Measurements from ENCODE around the gene IL17RE.

DNA sequence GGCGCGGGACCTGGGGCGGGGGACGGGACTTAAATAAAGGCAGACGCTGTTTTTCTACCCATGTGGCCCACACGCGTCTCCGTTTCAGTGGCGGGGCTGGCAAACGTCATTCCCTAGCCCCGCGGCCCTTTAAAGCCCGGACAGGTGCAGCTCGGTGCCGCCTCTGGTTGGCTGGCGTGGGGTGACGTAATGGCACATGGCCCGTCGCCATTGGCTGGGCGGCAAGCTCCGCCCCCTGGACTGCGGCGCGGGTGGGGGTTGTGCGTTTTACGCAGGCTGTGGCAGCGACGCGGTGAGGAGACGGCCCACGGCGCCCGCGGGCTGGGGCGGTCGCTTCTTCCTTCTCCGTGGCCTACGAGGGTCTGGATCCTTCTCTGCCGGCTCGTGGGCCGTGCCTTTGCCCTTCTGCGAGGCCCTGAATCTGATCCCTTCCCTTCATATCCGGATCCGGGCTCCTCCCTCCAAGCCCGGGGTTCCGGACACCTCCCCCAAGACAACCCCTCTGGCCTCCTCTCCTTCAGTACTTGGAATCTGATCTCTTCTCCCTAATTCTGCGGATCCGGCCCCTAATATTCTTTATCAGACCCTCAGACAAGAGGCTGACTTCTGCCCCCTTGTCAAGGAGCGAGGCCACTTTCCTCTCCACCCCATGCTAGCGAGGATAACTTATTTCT lies 31.1 kb downstream of the IL17RE start, which contains the start of gene CRELD1:
- TF ChIP-seq, protein P1, sequence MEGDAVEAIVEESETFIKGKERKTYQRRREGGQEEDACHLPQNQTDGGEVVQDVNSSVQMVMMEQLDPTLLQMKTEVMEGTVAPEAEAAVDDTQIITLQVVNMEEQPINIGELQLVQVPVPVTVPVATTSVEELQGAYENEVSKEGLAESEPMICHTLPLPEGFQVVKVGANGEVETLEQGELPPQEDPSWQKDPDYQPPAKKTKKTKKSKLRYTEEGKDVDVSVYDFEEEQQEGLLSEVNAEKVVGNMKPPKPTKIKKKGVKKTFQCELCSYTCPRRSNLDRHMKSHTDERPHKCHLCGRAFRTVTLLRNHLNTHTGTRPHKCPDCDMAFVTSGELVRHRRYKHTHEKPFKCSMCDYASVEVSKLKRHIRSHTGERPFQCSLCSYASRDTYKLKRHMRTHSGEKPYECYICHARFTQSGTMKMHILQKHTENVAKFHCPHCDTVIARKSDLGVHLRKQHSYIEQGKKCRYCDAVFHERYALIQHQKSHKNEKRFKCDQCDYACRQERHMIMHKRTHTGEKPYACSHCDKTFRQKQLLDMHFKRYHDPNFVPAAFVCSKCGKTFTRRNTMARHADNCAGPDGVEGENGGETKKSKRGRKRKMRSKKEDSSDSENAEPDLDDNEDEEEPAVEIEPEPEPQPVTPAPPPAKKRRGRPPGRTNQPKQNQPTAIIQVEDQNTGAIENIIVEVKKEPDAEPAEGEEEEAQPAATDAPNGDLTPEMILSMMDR (IDR thresholded peaks at IDR 0.05) = peak in 1 of 4 experiments; percentile 25
- peak; percentile 90 to 92 for TF ChIP-seq POLR2A (IDR thresholded peaks at IDR 0.05)

Measured in uterus (tissue), 2 donors.